ENCODE data around the gene MYO1H. TPM values are rescaled to one million over a fixed set of nuclear protein-coding genes. Genes with fewer than 3 reads are reported as not detected.
A peak's percentile ranks its signal among the peaks of the same experiment; 100 is the strongest.

The MYO1H gene
- total RNA-seq, 4 donors from 2014 or later, result not detected

- in situ Hi-C loops (cut with MboI; ENCODE audit: low pct_ligation_motif_present in 1 of 4, low pct_unique_long_range_greater_than_20kb in 1 of 4, low sequenced_read_pairs in 3 of 4), result no loop called here
- H3K27ac ChIP-seq, result no peak overlapping the region
- no peaks in the 10 kb centered on the region for H3K9me3 ChIP-seq
- peaks cover 0 to 17% (median 4%) of the 10 kb centered on the region in 4 donors for H3K4me1 ChIP-seq
- TF ChIP-seq EP300 (IDR thresholded peaks at IDR 0.05; ENCODE audit: low read depth) (no peak), POLR2A (IDR thresholded peaks at IDR 0.05) (no peak), POLR2AphosphoS5 (IDR thresholded peaks at IDR 0.05) (no peak), CTCF (IDR thresholded peaks at IDR 0.05) (no peak)
- no peaks in the 10 kb centered on the region for H3K27me3 ChIP-seq
- intact Hi-C loops (cut with DNase I; ENCODE audit: low total_unique reads), result no loop called here
- no peaks in the 10 kb centered on the region for H3K36me3 ChIP-seq
- DNase-seq, result no peak
- no peak overlapping the region for H3K4me3 ChIP-seq
- 75 to 83% methylated on average over 3 of the region's 3 CpGs for WGBS, 2 donors (ENCODE audit: low coverage in 1 of 2)
These were observed 18.7 kb upstream of the MYO1H start for GRCh38 chr12:109329003-109329402.

GRCh38 chr12:109329686-109330085, 18.0 kb upstream of the MYO1H start:
- 55 to 71% methylated on average over 7 of the region's 7 CpGs for WGBS, 2 donors (ENCODE audit: low coverage in 1 of 2)
- Histone ChIP-seq H3K4me3 (no peak overlapping the region), H3K27ac (no peak overlapping the region), H3K9me3 (no peaks in the 10 kb centered on the region), H3K4me1 (peaks cover 0 to 17% (median 4%) of the 10 kb centered on the region in 4 donors), H3K36me3 (no peaks in the 10 kb centered on the region), H3K27me3 (no peaks in the 10 kb centered on the region)
- in situ Hi-C loops (cut with MboI; ENCODE audit: low pct_ligation_motif_present in 1 of 4, low pct_unique_long_range_greater_than_20kb in 1 of 4, low sequenced_read_pairs in 3 of 4), result no loop called here
- no peak for DNase-seq
- TF ChIP-seq CTCF (IDR thresholded peaks at IDR 0.05) (no peak), POLR2AphosphoS5 (IDR thresholded peaks at IDR 0.05) (no peak), POLR2A (IDR thresholded peaks at IDR 0.05) (no peak), EP300 (IDR thresholded peaks at IDR 0.05; ENCODE audit: low read depth) (no peak)
- intact Hi-C loops (cut with DNase I; ENCODE audit: low total_unique reads), result no loop called here

GRCh38 chr12:109330282-109331230, 17.1 kb upstream of the MYO1H start:
- no peaks in the 10 kb centered on the region for H3K36me3 ChIP-seq
- TF ChIP-seq EP300 (IDR thresholded peaks at IDR 0.05; ENCODE audit: low read depth) (no peak), CTCF (IDR thresholded peaks at IDR 0.05) (no peak), POLR2AphosphoS5 (IDR thresholded peaks at IDR 0.05) (no peak), POLR2A (IDR thresholded peaks at IDR 0.05) (no peak)
- no peak for DNase-seq
- H3K27ac ChIP-seq, result peak overlapping the region in 1 of 4 donors; percentile 61
- in situ Hi-C loops (cut with MboI; ENCODE audit: low pct_ligation_motif_present in 1 of 4, low pct_unique_long_range_greater_than_20kb in 1 of 4, low sequenced_read_pairs in 3 of 4) (no loop called here), intact Hi-C loops (cut with DNase I; ENCODE audit: low total_unique reads) (no loop called here)
- peaks cover 0 to 17% (median 4%) of the 10 kb centered on the region in 4 donors for H3K4me1 ChIP-seq
- no peaks in the 10 kb centered on the region for H3K27me3 ChIP-seq
- no peak overlapping the region for H3K4me3 ChIP-seq
- H3K9me3 ChIP-seq, result no peaks in the 10 kb centered on the region
- 82 to 83% methylated on average over 16 of the region's 16 CpGs for WGBS, 2 donors (ENCODE audit: low coverage in 1 of 2)

GRCh38 chr12:109331301-109331952, 16.3 kb upstream of the MYO1H start:
- in situ Hi-C loops (cut with MboI; ENCODE audit: low pct_ligation_motif_present in 1 of 4, low pct_unique_long_range_greater_than_20kb in 1 of 4, low sequenced_read_pairs in 3 of 4) (no loop called here), intact Hi-C loops (cut with DNase I; ENCODE audit: low total_unique reads) (no loop called here)
- Histone ChIP-seq H3K27me3 (no peaks in the 10 kb centered on the region), H3K4me3 (no peak overlapping the region), H3K9me3 (no peaks in the 10 kb centered on the region), H3K36me3 (no peaks in the 10 kb centered on the region), H3K4me1 (peaks cover 0 to 17% (median 4%) of the 10 kb centered on the region in 4 donors), H3K27ac (peak overlapping the region in 1 of 4 donors; percentile 61)
- DNase-seq, result no peak
- 59 to 89% methylated on average over 3 to 7 of the region's 7 CpGs for WGBS, 2 donors (ENCODE audit: low coverage in 1 of 2)
- TF ChIP-seq EP300 (IDR thresholded peaks at IDR 0.05; ENCODE audit: low read depth) (no peak), POLR2AphosphoS5 (IDR thresholded peaks at IDR 0.05) (no peak), POLR2A (IDR thresholded peaks at IDR 0.05) (no peak), CTCF (IDR thresholded peaks at IDR 0.05) (no peak)
